PC-3 (cell line): ENCODE results near the gene ZYG11B. TPM values are rescaled to one million over a fixed set of nuclear protein-coding genes. Genes with fewer than 3 reads are reported as not detected.

ENCODE experiments used
- ATAC-seq: fragments of 200-7000 bp; cut with Tn5 transposase; 2 replicates; pipeline ENCODE4 v1.9.1; 2020; ENCODE audit warnings: mild to moderate bottlenecking, moderate library complexity
- BruUV-seq: library from RNA; stranded (reverse); fragments of 400-500 nt; replicated peaks from 2 replicates; lab custom pipeline; 2021; lab: Mats Ljungman, UMichigan
- CTCF ChIA-PET: fragments of 300-600 bp; sonication (Branson Sonifier 250); formaldehyde crosslinking; loops from one replicate; lab custom pipeline; 2022; ENCODE audit warnings: antibody characterized with exemption; lab: Charles Lee
- POLR2A ChIA-PET: fragments of 300-600 bp; sonication (Branson Sonifier 250); formaldehyde crosslinking; loops from one replicate; lab custom pipeline; 2022; ENCODE audit warnings: antibody characterized with exemption; ENCODE audit not compliant: unreplicated experiment; lab: Charles Lee
- DNase-seq: peaks from one replicate; pipeline ENCODE4 v3.0.0-alpha.2; 2015
- H2AFZ ChIP-seq: fragments of 300-600 bp; sonication (generic); 2 replicates; pipeline ENCODE4 v1.6.0; 2016; ENCODE audit warnings: antibody characterized with exemption, low read length
- H3F3A ChIP-seq: fragments of 300-600 bp; sonication (generic); one replicate; pipeline ENCODE4 v1.6.0; 2017; ENCODE audit warnings: antibody characterized with exemption, low read length, control low read depth, mild to moderate bottlenecking; ENCODE audit not compliant: unreplicated experiment
- H3K27ac ChIP-seq: fragments of 300-600 bp; sonication (generic); 2 replicates; pipeline ENCODE4 v1.5.1; 2016; ENCODE audit warnings: mild to moderate bottlenecking, low read length
- H3K27me3 ChIP-seq: fragments of 300-600 bp; sonication (generic); 2 replicates; pipeline ENCODE4 v1.6.1; 2016; ENCODE audit warnings: low read length, mixed read lengths
- H3K36me3 ChIP-seq: fragments of 300-600 bp; sonication (generic); 2 replicates; pipeline ENCODE4 v1.6.1; 2016; ENCODE audit warnings: low read depth, mixed run types, low read length, mixed read lengths
- H3K4me1 ChIP-seq: fragments of 300-600 bp; sonication (generic); 2 replicates; pipeline ENCODE4 v1.5.1; 2016; ENCODE audit warnings: low read length; ENCODE audit not compliant: insufficient read depth
- H3K4me2 ChIP-seq: fragments of 300-600 bp; sonication (generic); 2 replicates; pipeline ENCODE4 v1.6.0; 2016; ENCODE audit warnings: low read length
- H3K4me3 ChIP-seq: fragments of 300-600 bp; sonication (generic); 2 replicates; pipeline ENCODE4 v1.5.1; 2016; ENCODE audit warnings: mild to moderate bottlenecking, low read length, mixed read lengths
- H3K79me2 ChIP-seq: fragments of 300-600 bp; sonication (generic); 2 replicates; pipeline ENCODE4 v1.6.1; 2017; ENCODE audit warnings: low read length, mixed read lengths
- H3K9ac ChIP-seq: fragments of 300-600 bp; sonication (generic); 2 replicates; pipeline ENCODE4 v1.6.0; 2016; ENCODE audit warnings: mild to moderate bottlenecking, low read length
- H3K9me2 ChIP-seq: fragments of 300-600 bp; sonication (generic); replicated peaks from 2 replicates; pipeline ENCODE4 v1.6.1; 2016; ENCODE audit warnings: mixed run types, low read length, mixed read lengths
- H3K9me3 ChIP-seq: fragments of 300-600 bp; sonication (generic); 2 replicates; pipeline ENCODE4 v1.6.1; 2016; ENCODE audit warnings: low read length, mixed read lengths
- H4K20me1 ChIP-seq: fragments of 300-600 bp; sonication (generic); 2 replicates; pipeline ENCODE4 v1.6.1; 2016; ENCODE audit warnings: low read length, mixed read lengths
- EZH2 ChIP-seq: fragments of 300-600 bp; sonication (generic); IDR thresholded peaks from one replicate; pipeline ENCODE4 v1.6.1; 2017; ENCODE audit warnings: antibody characterized with exemption, mild to moderate bottlenecking, low read length; ENCODE audit not compliant: unreplicated experiment
- EZH2phosphoT487 ChIP-seq: fragments of 300-600 bp; sonication (generic); IDR thresholded peaks from 2 replicates; pipeline ENCODE4 v1.6.1; 2018; ENCODE audit warnings: mild to moderate bottlenecking, antibody characterized with exemption, low read length, borderline replicate concordance
- intact Hi-C: fragments of 100-400 bp; cut with micrococcal nuclease; formaldehyde crosslinking; loops from 2 replicates; pipeline ENCODE4 v1.9.0; 2023
- total RNA-seq: library from RNA; depleted of rRNA; stranded (reverse); fragments of >200 nt; gene quantifications from 2 replicates; pipeline ENCODE4 v1.2.3, GENCODE V29; 2014
- TF ChIP-seq, protein P1 (sequence below): fragments of 300-600 bp; sonication (generic); conservative IDR thresholded peaks from 2 replicates; pipeline ENCODE4 v1.5.1; 2017; ENCODE audit warnings: antibody characterized with exemption, low read depth, mild to moderate bottlenecking, low read length

The ZYG11B gene
- total RNA-seq, 1 experiment from 2014 or later: 23.4 TPM

DNA sequence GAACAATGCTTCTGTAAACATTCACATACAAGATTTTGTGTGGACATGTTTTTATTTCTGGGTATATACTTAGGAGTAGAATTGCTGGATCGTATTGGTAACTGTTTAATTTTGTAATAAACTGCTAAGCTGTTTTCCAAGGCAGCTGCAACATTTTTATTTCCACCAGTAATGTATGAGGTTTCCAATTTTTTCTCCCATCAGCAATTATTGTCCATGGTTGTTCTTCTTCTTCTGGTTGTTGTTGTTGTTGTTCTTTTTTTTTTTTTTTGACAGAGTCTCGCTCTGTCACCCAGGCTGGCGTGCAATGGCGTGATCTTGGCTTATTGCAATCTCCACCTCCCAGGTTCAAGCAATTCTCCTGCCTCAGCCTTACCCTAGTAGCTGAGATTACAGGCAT is 26.9 kb downstream of the ZYG11B start:
- H3F3A ChIP-seq: no peaks in the 10 kb centered on the region
- no peak for ATAC-seq
- ChIA-PET POLR2A (no interaction called here), CTCF (no interaction called here)
- no peaks in the 10 kb centered on the region for H3K27me3 ChIP-seq
- H3K4me3 ChIP-seq: no peak overlapping the region
- no peak overlapping the region for H3K4me2 ChIP-seq
- TF ChIP-seq, protein P1, sequence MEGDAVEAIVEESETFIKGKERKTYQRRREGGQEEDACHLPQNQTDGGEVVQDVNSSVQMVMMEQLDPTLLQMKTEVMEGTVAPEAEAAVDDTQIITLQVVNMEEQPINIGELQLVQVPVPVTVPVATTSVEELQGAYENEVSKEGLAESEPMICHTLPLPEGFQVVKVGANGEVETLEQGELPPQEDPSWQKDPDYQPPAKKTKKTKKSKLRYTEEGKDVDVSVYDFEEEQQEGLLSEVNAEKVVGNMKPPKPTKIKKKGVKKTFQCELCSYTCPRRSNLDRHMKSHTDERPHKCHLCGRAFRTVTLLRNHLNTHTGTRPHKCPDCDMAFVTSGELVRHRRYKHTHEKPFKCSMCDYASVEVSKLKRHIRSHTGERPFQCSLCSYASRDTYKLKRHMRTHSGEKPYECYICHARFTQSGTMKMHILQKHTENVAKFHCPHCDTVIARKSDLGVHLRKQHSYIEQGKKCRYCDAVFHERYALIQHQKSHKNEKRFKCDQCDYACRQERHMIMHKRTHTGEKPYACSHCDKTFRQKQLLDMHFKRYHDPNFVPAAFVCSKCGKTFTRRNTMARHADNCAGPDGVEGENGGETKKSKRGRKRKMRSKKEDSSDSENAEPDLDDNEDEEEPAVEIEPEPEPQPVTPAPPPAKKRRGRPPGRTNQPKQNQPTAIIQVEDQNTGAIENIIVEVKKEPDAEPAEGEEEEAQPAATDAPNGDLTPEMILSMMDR: no peak
- TF ChIP-seq EZH2 (no peak), EZH2phosphoT487 (no peak)
- H3K9me2 ChIP-seq: no peaks in the 10 kb centered on the region
- peaks cover 10% of the 10 kb centered on the region for H3K79me2 ChIP-seq
- H3K27ac ChIP-seq: no peak overlapping the region
- DNase-seq: no peak
- H3K4me1 ChIP-seq: peaks cover 4% of the 10 kb centered on the region; the same call in 1 of the 2 replicates
- BruUV-seq: no TSS peak
- no peak overlapping the region for H3K9ac ChIP-seq
- H4K20me1 ChIP-seq: no peaks in the 10 kb centered on the region
- H2AFZ ChIP-seq: no peak overlapping the region
- H3K9me3 ChIP-seq: no peaks in the 10 kb centered on the region
- H3K36me3 ChIP-seq: no peaks in the 10 kb centered on the region; the same call in 1 of the 2 replicates
- intact Hi-C loops: no loop called here

DNA sequence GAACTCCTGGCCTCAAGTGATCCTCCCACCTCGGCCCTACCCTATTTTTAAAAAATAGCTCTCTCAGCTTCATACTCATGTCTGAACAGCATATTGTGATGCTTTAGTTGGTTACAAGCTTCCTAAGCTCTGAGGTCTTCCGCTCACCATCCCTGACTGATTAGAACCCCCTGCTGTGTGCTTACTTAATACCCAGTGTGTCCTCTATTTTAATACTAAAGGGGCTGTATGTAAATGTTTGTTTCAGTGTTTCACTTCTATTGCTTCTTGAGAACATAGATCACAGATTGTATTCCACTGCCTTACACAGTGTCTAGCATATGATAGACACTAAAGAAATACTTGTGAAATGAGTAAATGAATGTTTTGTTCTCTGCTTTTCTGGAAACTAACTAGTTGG is 29.8 kb downstream of the ZYG11B start:
- no peak for ATAC-seq
- no peak overlapping the region for H3K4me3 ChIP-seq

DNA sequence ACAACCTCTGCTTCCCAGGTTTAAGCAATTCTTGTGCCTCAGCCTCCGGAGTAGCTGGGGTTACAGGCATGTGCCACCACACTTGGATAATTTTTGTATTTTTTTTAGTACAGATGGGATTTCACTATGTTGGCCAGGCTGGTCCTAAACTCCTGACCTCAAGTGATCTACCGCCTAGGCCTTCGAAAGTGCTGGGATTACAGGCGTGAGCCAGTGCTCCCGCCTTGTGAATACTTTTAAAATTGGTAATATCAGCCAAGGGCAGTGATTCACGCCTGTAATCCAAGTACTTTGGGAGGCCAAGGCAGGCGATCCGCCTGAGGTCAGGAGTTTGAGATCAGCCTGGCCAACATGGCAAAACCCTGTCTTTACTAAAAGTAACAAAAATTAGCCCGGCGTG is 33.7 kb downstream of the ZYG11B start:
- ATAC-seq (no peak), DNase-seq (no peak)
- H3K4me2 ChIP-seq: no peak overlapping the region
- no peak overlapping the region for H2AFZ ChIP-seq
- no peaks in the 10 kb centered on the region for H3F3A ChIP-seq
- CTCF ChIA-PET: no interaction called here
- intact Hi-C loops: no loop called here
- H4K20me1 ChIP-seq: no peaks in the 10 kb centered on the region
- H3K79me2 ChIP-seq: no peaks in the 10 kb centered on the region
- no peak overlapping the region for H3K4me3 ChIP-seq
- no peaks in the 10 kb centered on the region for H3K9me2 ChIP-seq
- no peaks in the 10 kb centered on the region for H3K9me3 ChIP-seq
- no peaks in the 10 kb centered on the region for H3K27me3 ChIP-seq
- H3K9ac ChIP-seq: no peak overlapping the region
- H3K27ac ChIP-seq: no peak overlapping the region
- H3K36me3 ChIP-seq: no peaks in the 10 kb centered on the region; the same call in 1 of the 2 replicates
- TF ChIP-seq EZH2 (no peak), EZH2phosphoT487 (no peak)
- TF ChIP-seq, protein P1: no peak
- POLR2A ChIA-PET: no interaction called here
- BruUV-seq: no TSS peak
- H3K4me1 ChIP-seq: no peaks in the 10 kb centered on the region

More for the DNA sequence above, 29.8 kb downstream of the ZYG11B start:
- Histone ChIP-seq H4K20me1 (no peaks in the 10 kb centered on the region), H3K36me3 (no peaks in the 10 kb centered on the region; the same call in 1 of the 2 replicates), H3F3A (no peaks in the 10 kb centered on the region), H3K9me2 (no peaks in the 10 kb centered on the region), H2AFZ (no peak overlapping the region), H3K9me3 (no peaks in the 10 kb centered on the region), H3K27ac (no peak overlapping the region), H3K79me2 (peaks cover 10% of the 10 kb centered on the region), H3K27me3 (no peaks in the 10 kb centered on the region), H3K4me2 (no peak overlapping the region), H3K9ac (no peak overlapping the region), H3K4me1 (no peaks in the 10 kb centered on the region)
- CTCF ChIA-PET: no interaction called here
- no peak for DNase-seq
- POLR2A ChIA-PET: no interaction called here
- TF ChIP-seq EZH2: no peak
- TF ChIP-seq, protein P1: no peak
- no peak for TF ChIP-seq EZH2phosphoT487
- intact Hi-C loops: no loop called here
- BruUV-seq: no TSS peak
